Breast epithelium (tissue), 3 donors: ENCODE data around the gene SLC44A1.

Experiments used
- POLR2A ChIP-seq: fragments of 450-650 bp; IDR thresholded peaks from one replicate; pipeline ENCODE4 v1.6.1; 2016; ENCODE audit warnings: antibody characterized with exemption, mild to moderate bottlenecking, moderate library complexity
- TF ChIP-seq, protein P1 (sequence below), 3 donors: fragments of 450-650 bp; IDR thresholded peaks; one replicate each; pipeline ENCODE4 v1.5.1; 2016 to 2017; ENCODE audit warnings: antibody characterized with exemption in 3 of 3, mild to moderate bottlenecking in 3 of 3, moderate library complexity in 3 of 3

DNA sequence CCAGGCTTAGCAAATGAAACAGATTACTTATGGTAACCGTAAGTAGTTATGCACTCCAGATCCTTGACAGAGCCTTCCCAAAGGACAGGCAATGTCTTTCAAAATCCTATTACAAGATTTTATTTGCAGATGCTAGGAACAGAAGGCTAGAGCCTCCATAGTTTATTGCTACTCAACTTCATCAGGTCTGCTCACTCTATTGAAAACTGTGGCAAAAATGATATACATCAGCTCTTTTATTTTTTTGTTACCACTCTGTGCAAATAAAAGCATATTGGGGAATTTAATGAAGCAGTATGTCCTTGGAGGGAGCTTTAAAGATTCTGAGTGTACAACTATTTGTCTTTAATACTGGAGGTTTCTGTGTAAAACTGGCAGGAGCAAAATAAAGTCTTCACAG lies 46.5 kb downstream of the SLC44A1 start:
- TF ChIP-seq, protein P1, sequence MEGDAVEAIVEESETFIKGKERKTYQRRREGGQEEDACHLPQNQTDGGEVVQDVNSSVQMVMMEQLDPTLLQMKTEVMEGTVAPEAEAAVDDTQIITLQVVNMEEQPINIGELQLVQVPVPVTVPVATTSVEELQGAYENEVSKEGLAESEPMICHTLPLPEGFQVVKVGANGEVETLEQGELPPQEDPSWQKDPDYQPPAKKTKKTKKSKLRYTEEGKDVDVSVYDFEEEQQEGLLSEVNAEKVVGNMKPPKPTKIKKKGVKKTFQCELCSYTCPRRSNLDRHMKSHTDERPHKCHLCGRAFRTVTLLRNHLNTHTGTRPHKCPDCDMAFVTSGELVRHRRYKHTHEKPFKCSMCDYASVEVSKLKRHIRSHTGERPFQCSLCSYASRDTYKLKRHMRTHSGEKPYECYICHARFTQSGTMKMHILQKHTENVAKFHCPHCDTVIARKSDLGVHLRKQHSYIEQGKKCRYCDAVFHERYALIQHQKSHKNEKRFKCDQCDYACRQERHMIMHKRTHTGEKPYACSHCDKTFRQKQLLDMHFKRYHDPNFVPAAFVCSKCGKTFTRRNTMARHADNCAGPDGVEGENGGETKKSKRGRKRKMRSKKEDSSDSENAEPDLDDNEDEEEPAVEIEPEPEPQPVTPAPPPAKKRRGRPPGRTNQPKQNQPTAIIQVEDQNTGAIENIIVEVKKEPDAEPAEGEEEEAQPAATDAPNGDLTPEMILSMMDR (IDR thresholded peaks at IDR 0.05), result no peak
- no peak for TF ChIP-seq POLR2A
